NCI-H2107 treated with DMSO at 0.1 percent for 48 hours (cell line): Measurements from ENCODE around the gene SBF1.
"Not testable (repeated sequence)": the region's sequence is repeated elsewhere in the genome, so short reads cannot be mapped to it uniquely, and the experiment has no call there.

Experiments
- DNase-seq: peaks from one replicate; lab custom pipeline; 2025; ENCODE audit not compliant: unreplicated experiment; lab: John Stamatoyannopoulos, UW

Gene SBF1

GRCh38 chr22:50432131-50432876, 42.5 kb downstream of the SBF1 start:
- DNase-seq = no peak

GRCh38 chr22:50425179-50425916, 49.5 kb downstream of the SBF1 start:
- DNase-seq = no peak

- DNase-seq = no peak
Observed at GRCh38 chr22:50423956-50424355, 50.9 kb downstream of the SBF1 start.

- no peak for DNase-seq
Observed at GRCh38 chr22:50422961-50423815, 51.6 kb downstream of the SBF1 start.

GRCh38 chr22:50422046-50422445, 52.8 kb downstream of the SBF1 start:
- no peak for DNase-seq

GRCh38 chr22:50420581-50420980, 54.3 kb downstream of the SBF1 start:
- DNase-seq = no peak

GRCh38 chr22:50420015-50420414, 54.8 kb downstream of the SBF1 start:
- DNase-seq = no peak

- no peak for DNase-seq
Observed at GRCh38 chr22:50419116-50419515, 55.7 kb downstream of the SBF1 start.

- no peak for DNase-seq
Observed at GRCh38 chr22:50418624-50419023, 56.2 kb downstream of the SBF1 start.

GRCh38 chr22:50417411-50418210, 57.2 kb downstream of the SBF1 start:
- no peak for DNase-seq

GRCh38 chr22:50416996-50417395, 57.8 kb downstream of the SBF1 start:
- DNase-seq = no peak

- DNase-seq = no peak
Observed at GRCh38 chr22:50415426-50415825, 59.4 kb downstream of the SBF1 start.

- DNase-seq = no peak
Observed at GRCh38 chr22:50414476-50415248, 60.2 kb downstream of the SBF1 start.

GRCh38 chr22:50408954-50409353, 65.9 kb downstream of the SBF1 start:
- DNase-seq = not testable (repeated sequence)

GRCh38 chr22:50408311-50408710, 66.5 kb downstream of the SBF1 start:
- no peak for DNase-seq

GRCh38 chr22:50406416-50407170, 68.2 kb downstream of the SBF1 start:
- no peak for DNase-seq

GRCh38 chr22:50403701-50404101, 71.1 kb downstream of the SBF1 start:
- no peak for DNase-seq

- no peak for DNase-seq
Observed at GRCh38 chr22:50401907-50402306, 72.9 kb downstream of the SBF1 start.

GRCh38 chr22:50400931-50401330, 73.9 kb downstream of the SBF1 start:
- DNase-seq = no peak
